Lung (tissue), 12 donors: Measurements from ENCODE around the gene SPEM1. TPM values are rescaled to one million over a fixed set of nuclear protein-coding genes. Genes with fewer than 3 reads are reported as not detected.

ENCODE experiments used
- ATAC-seq: fragments of 200-7000 bp; cut with Tn5 transposase; one replicate; pipeline ENCODE4 v1.9.1; 2020; ENCODE audit warnings: moderate number of reproducible peaks; ENCODE audit not compliant: insufficient read depth, low FRiP score
- DNase-seq, 3 donors: peaks; one replicate each; pipeline ENCODE4 v3.0.0-alpha.2; 2013 to 2017
- H3K27ac ChIP-seq, 2 donors: one replicate each; pipeline ENCODE4 v1.5.1; 2013; ENCODE audit warnings: mild to moderate bottlenecking in 2 of 2, moderate library complexity in 2 of 2, control low read depth in 1 of 2, inconsistent platforms in 1 of 2, low read depth in 1 of 2, low read length in 1 of 2
- H3K27me3 ChIP-seq, 3 donors: one replicate each; pipeline ENCODE4 v1.5.1; 2013; ENCODE audit warnings: low read length in 2 of 3; ENCODE audit not compliant: control insufficient read depth in 3 of 3, insufficient read depth in 3 of 3
- H3K36me3 ChIP-seq, 4 donors: one replicate each; pipeline ENCODE4 v1.5.1; 2013; ENCODE audit warnings: low read length in 4 of 4, mild to moderate bottlenecking in 1 of 4, moderate library complexity in 1 of 4; ENCODE audit not compliant: control insufficient read depth in 4 of 4, insufficient read depth in 4 of 4
- H3K4me1 ChIP-seq, 5 donors: one replicate each; pipeline ENCODE4 v1.5.1; 2013; ENCODE audit warnings: low read length in 5 of 5, mild to moderate bottlenecking in 2 of 5, moderate library complexity in 1 of 5; ENCODE audit not compliant: control insufficient read depth in 5 of 5, insufficient read depth in 5 of 5
- H3K4me3 ChIP-seq: one replicate; pipeline ENCODE4 v1.5.1; 2013; ENCODE audit warnings: mild to moderate bottlenecking, control low read depth, moderate library complexity
- H3K9ac ChIP-seq, 2 donors: one replicate each; pipeline ENCODE4 v1.5.1; 2013; ENCODE audit warnings: low read length in 2 of 2, control low read depth in 1 of 2; ENCODE audit not compliant: insufficient read depth in 1 of 2
- H3K9me3 ChIP-seq, 4 donors: one replicate each; pipeline ENCODE4 v1.5.1; 2013; ENCODE audit warnings: low read length in 3 of 4, mild to moderate bottlenecking in 1 of 4, moderate library complexity in 1 of 4; ENCODE audit not compliant: control insufficient read depth in 4 of 4, insufficient read depth in 3 of 4
- CTCF ChIP-seq: IDR thresholded peaks from 2 replicates; pipeline ENCODE4 v1.5.1; 2012; ENCODE audit warnings: mild to moderate bottlenecking; ENCODE audit errors: control extremely low read depth, extremely low read depth
- WGBS, 2 donors: extraction: QIAGEN DNeasy Blood & Tissue Kit; methylation state at CpG; one replicate each; pipeline ENCODE4 v1.1.7; 2013; 5-methylcytosine and 5-hydroxymethylcytosine counted together
- polyA plus RNA-seq, 2 donors: library from polyadenylated mRNA; stranded (reverse); fragments of 200-250 nt; gene quantifications; one replicate each; pipeline ENCODE4 v1.2.1, GENCODE V29; 2013
- total RNA-seq, 2 donors: library from RNA; depleted of rRNA in 1 of 2; stranded (reverse); fragments of >200 nt in 1 of 2; gene quantifications; one replicate each; pipeline ENCODE4 v1.2.1, GENCODE V29; 2014 to 2021
- donor health status: control.
- donor health status: control.
- donor health status: Bipolar disorder and iron deficiency.
- donor health status: healthy.
- donor health status: DM: yes; HTN: yes; CAD: no.

Gene SPEM1
- total and polyA plus RNA-seq, 4 donors, result not detected

DNA sequence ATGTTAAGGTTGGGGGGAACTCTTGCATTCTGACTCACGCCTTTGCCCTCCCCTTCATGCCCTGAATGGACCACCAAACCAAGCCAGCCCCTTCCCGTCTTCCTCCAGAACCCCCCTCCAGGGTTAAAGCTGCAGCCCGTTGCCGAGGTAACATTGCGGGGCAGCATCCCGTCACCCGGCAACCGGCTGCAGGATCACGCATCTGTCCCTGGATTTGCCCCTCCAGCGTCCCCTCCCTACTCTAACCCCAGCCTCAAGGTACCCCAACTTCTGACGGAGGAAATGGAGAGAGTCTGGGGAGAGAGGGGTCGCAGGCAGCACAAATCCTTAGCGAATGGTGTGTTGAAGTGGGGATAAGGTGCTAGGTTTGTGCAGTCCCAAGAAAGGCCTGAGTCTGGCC is 13.0 kb upstream of the SPEM1 start:
- no peak for TF ChIP-seq CTCF
- Histone ChIP-seq H3K36me3 (peaks cover 0 to 4% (median 2%) of the 10 kb centered on the region in 4 donors), H3K27me3 (no peaks in the 10 kb centered on the region), H3K4me1 (peaks cover 0 to 13% (median 7%) of the 10 kb centered on the region in 5 donors), H3K4me3 (no peak overlapping the region), H3K27ac (no peak overlapping the region), H3K9me3 (no peaks in the 10 kb centered on the region), H3K9ac (no peak overlapping the region)
- DNase-seq (no peak), ATAC-seq (no peak)
- 87 to 91% methylated on average over 13 of the region's 13 CpGs for WGBS, 2 donors

DNA sequence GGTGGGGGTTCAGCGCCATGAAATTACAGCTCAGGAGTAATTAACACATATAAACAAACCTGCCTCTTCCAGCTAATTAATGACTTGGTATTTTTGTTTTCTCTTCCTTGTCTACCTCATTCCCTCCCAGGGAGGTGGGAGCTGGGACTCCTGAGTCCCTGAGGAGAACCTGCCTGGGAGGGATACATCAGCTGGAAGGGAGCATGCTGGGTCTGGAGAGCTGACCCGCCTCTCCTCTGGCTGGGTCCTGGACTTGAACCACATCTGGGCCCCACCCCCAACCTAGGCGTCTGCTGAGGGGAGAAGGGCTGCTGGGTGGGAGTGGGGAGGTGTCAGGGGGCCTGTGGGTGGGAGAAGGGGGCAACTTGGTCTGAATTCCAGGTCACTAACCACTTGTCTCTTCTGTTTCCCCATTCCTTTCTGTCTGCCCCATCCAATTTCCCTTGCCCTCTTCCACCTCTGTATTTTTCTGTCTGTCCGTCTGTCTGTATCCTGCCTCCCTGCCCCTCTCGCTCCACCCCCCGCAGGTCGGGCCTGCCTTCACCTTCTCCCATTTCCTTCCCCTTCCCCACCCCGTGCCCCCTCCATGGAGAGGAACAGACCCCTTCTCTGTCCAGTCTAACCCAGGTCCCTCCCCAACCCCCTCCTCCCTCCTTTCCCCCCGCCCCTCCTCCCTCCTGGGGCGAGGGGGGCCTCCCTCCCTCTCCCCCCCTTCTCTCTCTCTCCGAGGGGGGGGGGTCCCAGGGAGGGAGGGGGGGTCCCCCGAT is 12.5 kb upstream of the SPEM1 start, which contains the start of gene NLGN2:
Gene NLGN2 (plus strand): TSS at position 361 of the 767 bp plus-strand sequence. CDS start 411 bp downstream, outside the sequence.
- no peak within 1 kb of the TSS for H3K27ac ChIP-seq
- H3K4me1 ChIP-seq, result peaks cover 0 to 11% (median 6%) of the 10 kb centered on the region in 5 donors
- H3K4me3 ChIP-seq, result no peak within 1 kb of the TSS
- peaks cover 0 to 4% (median 2%) of the 10 kb centered on the region in 4 donors for H3K36me3 ChIP-seq
- no peaks in the 10 kb centered on the region for H3K27me3 ChIP-seq
- H3K9me3 ChIP-seq, result no peaks in the 10 kb centered on the region
- DNase-seq (no peak), ATAC-seq (no peak)
- H3K9ac ChIP-seq, result no peak within 1 kb of the TSS
- no peak for TF ChIP-seq CTCF
- WGBS, 2 donors, result 43 to 60% methylated on average over 8 to 11 of the region's 12 CpGs

DNA sequence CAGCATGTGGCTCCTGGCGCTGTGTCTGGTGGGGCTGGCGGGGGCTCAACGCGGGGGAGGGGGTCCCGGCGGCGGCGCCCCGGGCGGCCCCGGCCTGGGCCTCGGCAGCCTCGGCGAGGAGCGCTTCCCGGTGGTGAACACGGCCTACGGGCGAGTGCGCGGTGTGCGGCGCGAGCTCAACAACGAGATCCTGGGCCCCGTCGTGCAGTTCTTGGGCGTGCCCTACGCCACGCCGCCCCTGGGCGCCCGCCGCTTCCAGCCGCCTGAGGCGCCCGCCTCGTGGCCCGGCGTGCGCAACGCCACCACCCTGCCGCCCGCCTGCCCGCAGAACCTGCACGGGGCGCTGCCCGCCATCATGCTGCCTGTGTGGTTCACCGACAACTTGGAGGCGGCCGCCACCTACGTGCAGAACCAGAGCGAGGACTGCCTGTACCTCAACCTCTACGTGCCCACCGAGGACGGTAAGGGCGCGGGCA is 11.8 kb upstream of the SPEM1 start:
- 65 to 74% methylated on average over 39 to 58 of the region's 58 CpGs for WGBS, 2 donors
- Histone ChIP-seq H3K27me3 (no peaks in the 10 kb centered on the region), H3K36me3 (peaks cover 0 to 4% (median 2%) of the 10 kb centered on the region in 4 donors), H3K9me3 (no peaks in the 10 kb centered on the region), H3K4me1 (peaks cover 0 to 5% (median 0%) of the 10 kb centered on the region in 5 donors), H3K4me3 (no peak overlapping the region), H3K27ac (no peak overlapping the region), H3K9ac (no peak overlapping the region)
- no peak for ATAC-seq
- no peak for DNase-seq
- no peak for TF ChIP-seq CTCF
